LHCN-M2 (cell line): ENCODE measurements around the gene ACTN4. TPM values are rescaled to one million over a fixed set of nuclear protein-coding genes. Genes with fewer than 3 reads are reported as not detected.
"Not testable (repeated sequence)": the region's sequence is repeated elsewhere in the genome, so short reads cannot be mapped to it uniquely, and the experiment has no call there.

Experiments
- DNase-seq: peaks from one replicate; pipeline ENCODE4 v3.0.0-alpha.2; 2012; ENCODE audit warnings: low read depth
- total RNA-seq: library from RNA; depleted of rRNA; stranded (reverse); fragments of >200 nt; gene quantifications from 2 replicates; pipeline ENCODE4 v1.2.3, GENCODE V29; 2014

The ACTN4 gene
- total RNA-seq, 1 experiment from 2014 or later = 519 TPM

DNA sequence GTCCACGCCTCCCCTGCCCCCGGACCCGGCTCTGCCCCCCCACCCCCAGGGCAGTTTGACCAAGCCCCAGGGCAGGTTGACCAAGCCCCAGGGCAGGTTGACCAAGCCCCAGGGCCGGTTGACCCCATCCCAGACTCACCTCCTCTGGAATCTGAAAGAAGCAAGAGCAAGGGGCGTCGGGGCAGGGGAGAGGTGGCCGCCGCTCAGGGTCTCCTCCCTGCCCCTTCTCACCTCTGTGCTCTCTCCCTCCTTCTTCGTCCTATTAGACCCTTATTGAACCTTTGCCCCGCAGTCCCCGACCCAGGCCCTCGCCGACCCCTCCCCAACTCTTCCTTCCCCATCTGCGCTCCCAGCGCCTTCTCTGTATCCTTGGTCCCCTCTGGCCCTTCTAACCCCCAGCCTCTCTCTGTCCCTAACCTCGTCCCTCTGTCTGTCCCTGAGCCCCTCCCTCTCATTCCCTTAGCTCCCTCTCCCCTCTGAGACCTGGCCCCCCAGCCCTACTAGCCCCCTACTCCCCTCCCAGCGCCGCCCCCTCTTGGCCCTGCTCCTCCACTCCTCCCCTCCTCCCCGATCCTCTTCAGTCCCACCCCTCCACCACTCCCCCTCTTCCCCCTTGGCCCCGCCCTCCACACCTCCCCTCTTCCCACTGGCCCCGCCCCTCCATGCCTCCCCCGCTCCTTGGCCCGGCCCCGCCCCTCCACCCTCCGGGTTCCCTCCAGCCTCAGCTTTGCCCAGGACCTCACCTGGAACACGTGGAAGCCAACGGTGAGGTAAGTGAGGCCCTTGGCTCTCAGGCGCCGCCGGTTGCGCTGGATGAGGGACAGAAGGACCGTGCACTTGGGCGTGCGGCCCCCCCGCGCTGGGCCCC lies 89.2 kb downstream of the ACTN4 start:
- no peak for DNase-seq

DNA sequence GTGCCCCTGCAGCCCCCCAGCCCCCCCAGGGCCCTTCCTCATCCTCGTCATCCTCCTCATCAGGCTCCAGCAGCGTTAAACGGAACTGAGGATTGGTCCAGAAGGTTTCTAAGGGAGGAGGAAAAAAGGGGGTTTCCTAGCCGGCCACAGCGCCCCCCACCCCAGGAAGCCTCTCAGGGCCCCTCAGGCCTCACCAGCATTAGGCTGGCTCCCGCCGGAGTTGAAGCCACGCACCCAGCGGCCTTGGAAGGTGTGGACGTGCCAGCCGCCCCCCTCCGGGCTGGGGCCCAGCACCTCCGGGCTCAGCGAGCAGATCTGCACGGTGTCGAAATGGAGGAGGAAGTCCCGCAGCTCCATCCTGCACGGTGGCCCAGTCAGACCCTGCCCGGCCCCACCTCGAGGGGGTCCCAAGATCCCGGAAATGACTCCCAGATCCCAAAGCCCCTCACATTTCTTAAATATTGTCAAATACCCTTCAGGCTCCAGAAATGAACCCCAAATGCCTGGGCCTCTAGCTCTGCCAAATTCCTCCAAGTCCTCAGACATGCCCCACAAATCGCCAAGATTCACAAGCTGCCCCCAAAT lies 89.9 kb downstream of the ACTN4 start:
- DNase-seq = no peak

DNA sequence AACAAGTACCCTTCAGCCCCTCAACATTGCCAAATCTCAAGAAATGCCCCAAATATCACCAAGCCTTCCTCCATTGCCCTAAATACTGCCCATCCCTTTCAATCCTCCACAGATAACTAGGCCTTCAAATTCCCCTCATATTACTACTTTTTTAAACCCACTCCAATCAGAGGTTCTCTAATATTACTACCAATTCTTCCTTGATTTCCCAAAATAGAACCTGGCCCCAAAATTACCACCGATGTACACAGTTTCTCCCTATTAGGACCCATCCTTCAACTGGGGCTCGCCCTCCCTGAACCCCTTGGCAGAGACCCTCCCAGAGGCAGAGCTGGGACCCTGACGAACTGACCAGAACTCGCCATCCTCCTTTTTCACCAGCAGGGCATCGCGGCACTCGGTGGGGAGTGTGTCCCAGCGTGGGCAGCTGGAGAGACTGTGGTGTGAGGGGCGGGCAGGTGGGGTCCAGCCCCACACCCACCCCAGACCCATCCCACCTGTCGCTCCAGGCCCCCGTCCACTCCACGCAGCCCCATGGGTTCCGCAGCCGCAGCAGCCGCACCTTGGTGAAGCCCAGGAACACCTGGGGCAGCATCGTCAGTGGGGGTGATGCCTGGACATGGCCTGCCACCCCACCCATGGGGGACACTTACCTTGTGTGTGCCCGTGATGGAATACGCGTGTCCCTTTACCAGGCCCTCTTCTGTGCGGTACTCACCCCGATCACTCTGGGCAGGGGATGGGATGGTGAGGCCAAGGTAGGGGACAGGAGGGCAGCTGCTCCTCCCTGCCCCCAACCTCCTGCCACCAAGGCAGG lies 90.7 kb downstream of the ACTN4 start:
- DNase-seq = no peak

DNA sequence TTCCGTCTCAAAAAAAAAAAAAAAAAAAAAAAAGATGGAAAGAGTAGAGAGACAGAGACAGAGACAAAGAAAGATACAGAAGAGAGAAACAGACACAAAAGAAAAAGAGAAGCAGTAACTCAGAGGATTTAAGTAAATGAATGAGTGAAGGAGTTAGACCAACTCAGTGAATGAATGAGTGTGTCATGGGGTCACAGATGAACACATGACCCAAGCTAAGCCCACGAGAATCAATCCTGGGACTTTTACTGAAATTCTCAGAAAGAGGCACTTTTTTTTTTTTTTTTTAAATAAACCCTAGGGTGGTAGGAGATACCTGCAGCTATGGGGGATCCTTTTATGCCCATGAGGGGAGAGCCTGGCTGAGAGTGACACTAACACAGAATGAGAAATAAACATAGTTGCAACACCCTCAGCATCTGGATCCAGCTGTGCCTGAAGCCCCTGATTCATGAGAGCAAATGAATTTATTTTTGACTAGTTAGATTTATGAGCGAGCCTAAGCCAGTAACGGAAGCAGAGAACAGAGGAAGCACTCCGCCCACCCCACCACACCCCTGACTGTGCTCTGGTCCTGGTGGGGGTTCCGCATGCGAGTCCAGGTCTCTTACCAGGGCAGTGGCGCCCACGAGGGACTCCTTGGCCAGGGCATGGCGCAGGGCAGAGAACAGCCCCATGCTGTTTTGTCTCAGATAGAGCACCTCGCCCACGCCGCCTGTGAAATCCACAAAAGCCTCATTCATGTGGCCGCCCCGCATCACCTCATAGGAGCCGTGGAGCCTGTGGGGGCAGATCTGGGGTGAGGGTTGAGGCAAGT lies 92.2 kb downstream of the ACTN4 start:
- no peak for DNase-seq

DNA sequence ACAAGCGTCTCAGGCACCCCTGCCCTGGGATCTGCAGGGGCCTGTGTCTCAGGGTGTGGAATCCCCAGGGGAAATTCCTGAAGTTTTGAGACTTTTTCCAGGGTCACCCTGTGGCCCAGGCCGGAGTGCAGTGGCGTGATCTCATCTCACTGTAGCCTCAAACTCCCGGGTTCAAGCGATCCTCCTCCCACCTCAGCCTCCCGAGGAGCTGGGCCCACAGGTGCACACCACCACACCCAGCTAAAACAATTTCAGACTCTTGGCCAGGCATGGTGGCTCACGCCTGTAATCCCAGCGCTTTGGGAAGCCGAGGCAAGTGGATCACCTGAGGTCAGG lies 92.8 kb downstream of the ACTN4 start:
- no peak for DNase-seq

DNA sequence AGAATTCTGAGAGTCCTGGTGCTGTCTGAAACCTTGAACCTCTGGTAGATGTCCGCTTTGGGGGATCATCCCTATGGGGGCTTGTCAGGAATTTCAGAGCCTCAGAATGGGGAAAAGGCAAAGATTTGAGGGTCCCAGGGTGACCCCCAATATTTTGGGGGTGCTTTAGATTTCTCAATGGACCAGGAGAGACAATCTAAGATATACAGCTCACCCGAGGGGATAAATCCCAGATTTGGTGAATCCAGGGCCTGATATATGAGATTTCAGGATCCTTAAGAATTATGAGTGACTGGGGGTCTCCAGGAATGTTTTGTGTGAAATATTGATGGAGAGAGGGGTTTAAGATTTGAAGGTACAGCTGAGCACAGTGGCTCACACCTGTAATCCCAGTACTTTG lies 93.5 kb downstream of the ACTN4 start:
- no peak for DNase-seq

DNA sequence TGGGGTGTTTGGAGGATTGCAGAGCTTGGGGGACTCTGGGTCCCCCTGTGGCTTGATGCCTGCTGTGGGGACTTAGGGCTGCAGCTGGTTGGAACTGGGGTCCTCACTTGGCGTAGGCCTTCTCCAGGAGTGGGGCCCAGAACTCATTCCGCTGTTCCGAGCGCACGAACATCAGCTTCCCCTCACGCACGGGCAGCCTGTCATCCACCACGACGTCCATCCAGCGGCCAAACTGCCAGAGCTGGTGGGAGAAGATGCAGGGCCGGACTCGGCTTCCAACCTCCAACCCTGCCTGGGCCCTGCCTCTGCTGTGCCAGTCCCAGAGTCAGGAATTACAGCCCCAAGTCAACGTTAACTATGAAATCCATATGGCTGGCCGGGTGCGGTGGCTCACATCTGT lies 94.2 kb downstream of the ACTN4 start:
- DNase-seq = no peak

DNA sequence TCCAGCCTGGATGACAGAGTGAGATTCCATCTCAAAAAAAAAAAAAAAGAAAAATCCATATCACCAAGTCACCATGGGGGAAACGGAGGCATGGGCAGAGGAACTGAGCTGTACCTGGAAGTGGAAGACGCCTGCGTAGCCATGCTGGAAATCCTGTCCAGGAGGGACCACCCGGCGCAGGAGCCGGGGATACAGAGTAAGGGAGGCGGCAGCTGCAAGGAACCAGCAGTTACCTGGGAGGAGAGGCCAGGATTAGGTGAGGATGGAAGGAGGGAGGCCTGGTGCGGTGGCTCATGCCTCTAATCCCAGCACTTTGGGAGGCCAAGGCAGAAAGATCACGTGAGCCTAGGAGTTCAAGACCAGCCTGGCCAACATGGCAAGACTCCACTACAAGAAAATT lies 94.8 kb downstream of the ACTN4 start:
- DNase-seq = no peak

DNA sequence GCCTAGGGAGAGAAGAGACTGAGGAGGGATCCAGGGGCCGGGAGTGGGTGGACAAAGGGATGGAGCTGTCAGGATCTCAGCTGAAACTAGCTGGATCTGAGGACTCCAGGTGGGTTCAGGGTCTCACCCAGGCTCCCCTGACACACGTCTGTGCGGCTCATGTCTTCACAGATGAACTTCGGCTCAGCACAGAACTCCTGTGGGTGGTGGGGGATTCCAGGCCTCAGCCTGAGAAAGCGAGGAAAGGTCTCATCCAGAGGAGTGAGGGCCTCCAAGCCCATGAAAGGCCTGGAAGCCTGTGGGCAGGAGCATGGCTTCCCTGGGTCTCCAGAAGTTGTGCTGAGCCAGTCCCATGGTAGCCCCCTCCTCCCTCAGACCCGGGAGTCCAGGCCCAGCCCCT lies 95.5 kb downstream of the ACTN4 start:
- no peak for DNase-seq

DNA sequence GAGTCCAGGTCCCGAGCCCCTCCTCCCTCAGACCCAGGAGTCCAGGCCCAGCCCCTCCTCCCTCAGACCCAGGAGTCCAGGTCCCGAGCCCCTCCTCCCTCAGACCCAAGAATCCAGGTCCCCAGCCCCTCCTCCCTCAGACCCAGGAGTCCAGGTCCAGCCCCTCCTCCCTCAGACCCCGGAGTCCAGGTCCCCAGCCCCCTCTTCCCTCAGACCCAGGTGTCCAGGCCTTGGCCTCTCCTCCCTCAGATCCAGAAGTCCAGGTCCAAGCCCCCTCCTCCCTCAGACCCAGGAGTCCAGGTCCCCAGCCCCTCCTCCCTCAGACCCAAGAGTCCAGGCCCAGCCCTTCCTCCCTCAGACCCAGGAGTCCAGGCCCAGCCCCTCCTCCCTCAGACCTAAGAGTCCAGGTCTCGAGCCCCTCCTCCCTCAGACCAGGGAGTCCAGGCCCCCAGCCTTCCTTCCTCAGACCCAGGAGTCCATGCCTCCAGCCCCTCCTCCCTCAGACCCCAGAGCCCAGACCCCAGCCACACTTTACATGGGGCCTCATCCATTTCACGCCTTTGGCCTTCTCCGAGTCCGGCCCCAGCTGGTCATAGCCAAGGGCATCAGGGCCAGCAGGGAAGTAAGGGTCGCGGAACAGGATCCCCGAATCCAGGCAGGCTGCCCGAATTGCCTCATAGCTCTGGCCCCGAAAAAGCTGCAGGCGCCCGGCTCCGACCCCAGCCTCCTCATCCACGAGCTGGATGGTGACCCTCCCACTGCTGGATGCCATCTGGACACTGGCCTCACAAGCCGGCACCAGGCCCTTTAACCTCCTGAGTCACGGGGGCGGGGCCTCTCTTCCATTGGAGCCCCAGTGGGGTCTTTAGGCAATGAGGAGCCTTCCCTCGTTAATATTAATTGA lies 96.2 kb downstream of the ACTN4 start:
- no peak for DNase-seq

DNA sequence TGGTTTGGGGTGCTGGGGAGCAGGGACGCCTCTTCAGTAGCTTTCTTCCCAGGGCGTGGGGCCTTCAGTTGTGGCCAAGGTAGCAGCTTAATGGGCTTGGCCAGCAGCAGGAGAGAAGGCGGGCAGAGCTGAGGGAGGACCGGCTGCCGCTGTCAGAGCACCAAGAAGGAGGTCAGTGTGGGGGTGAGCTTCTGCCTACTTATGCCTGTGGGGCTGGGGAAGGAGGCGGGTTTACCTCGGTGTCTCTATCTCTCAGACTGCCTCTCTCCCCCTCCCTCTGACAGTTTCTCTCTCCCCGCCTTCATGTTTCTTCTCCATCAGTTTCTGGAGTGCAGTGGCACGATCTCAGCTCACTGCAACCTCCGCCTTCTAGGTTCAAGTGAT lies 96.8 kb downstream of the ACTN4 start, which contains the start of gene CAPN12:
Gene CAPN12, minus strand, starts transcription at position 177 of the 384 bp plus-strand sequence. CDS start 309 bp downstream, outside the sequence.
- no peak for DNase-seq

DNA sequence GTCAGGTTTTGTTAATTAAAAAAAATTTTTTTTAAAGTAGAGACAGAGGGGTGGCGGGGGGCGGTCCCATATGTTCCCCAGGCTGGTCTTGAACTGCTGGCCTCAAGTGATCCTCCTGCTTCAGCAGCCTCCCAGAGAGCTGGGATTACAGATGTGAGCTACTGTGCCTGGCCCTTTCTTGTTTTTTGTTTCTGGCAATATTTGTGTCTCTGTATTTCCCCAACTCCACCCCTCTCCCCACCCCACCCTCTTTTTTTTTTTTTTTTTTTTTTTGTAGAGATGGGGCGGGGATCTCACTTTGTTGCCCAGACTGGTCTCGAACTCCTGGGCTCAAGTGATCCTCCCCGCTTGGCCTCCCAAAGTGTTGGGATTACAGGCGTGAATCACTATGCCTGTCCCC lies 97.4 kb downstream of the ACTN4 start:
- no peak for DNase-seq

DNA sequence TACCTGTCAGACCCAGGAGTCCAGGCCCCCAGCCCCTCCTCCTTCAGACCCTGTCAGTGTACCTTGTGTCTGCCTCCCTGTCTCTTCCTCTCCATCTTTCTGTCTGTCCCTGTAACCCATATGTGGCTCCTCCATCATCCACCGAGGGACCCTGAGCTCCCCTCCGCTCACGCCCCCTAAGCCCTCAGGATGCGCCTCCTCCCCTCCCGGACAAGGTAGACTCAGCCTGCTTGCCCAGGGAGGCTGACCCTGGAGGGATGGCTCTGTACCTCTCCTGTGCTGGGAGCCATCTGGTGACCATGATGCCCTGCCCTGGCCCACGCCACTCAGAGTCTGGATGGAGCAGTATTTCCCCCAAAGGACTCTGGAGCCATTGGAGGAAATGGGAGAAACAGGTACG lies 97.9 kb downstream of the ACTN4 start:
- DNase-seq = no peak

DNA sequence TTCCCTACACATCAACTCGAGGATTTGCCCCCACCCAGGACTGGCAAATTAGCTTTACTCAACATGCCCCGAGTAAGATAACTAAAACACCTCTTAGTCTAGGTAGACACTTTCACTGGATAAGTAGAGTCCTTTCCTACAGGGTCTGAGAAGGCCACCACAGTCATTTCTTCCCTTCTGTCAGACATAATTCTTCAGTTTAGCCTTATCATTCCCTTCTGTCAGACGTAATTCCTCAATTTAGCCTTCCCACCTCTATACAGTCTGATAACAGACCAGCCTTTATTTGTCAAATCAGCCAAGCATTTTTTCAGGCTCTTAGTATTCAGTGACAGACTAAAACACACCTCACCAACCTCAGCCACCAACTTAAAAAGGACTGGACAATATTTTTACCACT lies 106.3 kb downstream of the ACTN4 start:
- DNase-seq = not testable (repeated sequence)

DNA sequence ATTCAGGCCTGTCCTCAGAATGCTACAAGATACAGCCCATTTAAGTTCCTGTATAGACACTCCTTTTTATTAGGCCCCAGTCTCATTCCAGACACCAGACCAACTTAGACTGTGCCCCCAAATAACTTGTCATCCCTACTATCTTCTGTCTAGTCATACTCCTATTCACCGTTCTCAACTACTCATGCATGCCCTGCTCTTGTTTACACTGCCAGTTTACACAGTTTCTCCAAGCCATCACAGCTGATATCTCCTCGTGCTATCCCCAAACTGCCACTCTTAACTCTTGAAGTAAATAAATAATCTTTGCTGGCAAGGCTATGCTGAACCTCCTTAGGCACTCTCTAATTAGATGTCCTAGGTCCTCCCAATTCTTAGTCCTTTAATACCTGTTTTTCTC lies 106.7 kb downstream of the ACTN4 start:
- DNase-seq = not testable (repeated sequence)

DNA sequence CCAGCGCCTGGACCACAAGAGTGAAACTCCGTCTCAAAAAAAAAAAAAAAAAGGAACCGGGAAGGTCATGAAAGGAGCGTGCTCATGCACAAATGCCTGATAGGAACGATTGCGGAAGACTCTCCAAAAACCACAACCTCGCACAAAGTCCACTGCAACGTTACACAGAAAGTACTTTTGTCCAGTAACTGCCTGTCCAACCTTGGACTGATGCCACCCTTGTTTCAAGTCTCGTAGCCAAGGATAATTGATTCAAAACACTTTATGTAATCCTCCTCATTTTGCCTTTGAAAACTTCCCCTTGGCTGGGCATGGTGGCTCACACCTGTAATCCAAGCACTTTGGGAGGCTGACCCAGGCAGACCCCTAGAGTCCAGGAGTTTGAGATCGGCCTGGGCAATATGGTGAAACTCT lies 112.1 kb downstream of the ACTN4 start:
- no peak for DNase-seq

DNA sequence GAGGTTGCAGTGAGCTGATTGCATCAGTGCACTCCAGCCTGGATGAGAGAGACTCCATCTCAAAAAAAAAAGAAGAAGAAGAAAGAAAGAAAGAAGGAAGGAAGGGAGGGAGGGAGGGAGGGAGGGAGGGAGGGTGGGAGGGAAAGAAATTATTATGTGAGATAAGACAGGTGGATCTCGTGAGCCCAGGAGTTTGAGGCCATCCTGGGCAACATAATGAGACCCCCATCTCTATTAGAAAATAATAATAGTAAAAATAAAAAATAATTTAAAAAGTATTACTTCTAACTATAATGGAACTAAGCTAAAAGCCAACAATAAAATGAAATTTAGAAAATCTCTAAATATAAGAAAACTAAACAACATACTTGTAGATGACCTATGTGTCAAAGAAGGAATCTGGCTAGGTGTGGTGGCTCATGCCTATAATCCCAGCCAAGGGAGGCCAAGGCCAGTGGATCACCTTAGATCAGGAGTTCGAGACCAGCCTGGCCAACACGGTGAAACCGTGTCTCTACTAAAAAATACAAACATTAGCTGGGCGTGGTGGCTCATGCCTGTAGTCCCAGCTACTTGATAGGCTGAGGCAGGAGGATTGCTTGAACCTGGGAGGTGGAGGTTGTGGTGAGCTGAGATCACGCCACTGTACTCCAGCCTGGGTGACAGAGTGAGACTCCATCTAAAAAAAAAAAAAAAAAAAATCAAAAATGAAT lies 113.5 kb downstream of the ACTN4 start:
- not testable (repeated sequence) for DNase-seq

DNA sequence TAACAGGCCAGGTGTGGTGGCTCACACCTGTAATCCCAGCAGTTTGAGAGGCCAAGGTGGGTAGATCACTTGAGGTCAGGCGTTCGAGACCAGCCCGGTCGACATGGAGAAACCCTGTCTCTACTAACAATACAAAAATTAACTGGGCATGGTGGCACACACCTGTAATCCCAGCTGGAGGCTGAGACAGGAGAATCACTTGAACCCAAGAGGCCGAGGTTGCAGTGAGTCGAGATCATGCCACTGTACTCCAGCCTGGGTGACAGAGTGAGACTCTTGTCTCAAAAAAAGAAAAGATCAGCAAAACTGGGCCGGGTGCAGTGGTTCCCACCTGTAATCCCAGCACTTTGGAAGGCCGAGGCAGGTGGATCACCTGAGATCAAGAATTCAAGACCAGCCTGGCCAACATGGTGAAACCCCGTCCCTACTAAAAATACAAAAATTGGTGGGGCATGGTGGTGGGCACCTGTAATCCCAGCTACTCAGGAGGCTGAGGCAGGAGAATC lies 114.5 kb downstream of the ACTN4 start:
- not testable (repeated sequence) for DNase-seq

DNA sequence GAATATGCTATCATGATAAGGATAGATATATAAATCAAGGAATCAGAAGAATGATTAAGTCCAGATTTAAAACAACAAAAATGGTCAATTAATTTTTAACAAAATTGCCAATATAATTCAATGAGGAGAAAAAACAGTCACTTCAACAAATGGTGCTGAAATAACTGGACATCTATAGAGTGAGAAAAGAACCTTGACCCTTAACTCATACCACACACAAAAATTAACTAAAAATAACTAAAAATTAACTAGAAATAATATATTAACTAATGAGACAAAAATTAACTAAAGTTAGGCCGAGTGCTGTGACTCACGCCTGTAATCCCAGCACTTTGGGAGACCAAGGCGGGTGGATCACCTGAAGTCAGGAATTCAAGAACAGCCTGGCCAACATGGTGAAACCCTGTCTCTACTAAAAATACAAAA lies 116.4 kb downstream of the ACTN4 start:
- no peak for DNase-seq

DNA sequence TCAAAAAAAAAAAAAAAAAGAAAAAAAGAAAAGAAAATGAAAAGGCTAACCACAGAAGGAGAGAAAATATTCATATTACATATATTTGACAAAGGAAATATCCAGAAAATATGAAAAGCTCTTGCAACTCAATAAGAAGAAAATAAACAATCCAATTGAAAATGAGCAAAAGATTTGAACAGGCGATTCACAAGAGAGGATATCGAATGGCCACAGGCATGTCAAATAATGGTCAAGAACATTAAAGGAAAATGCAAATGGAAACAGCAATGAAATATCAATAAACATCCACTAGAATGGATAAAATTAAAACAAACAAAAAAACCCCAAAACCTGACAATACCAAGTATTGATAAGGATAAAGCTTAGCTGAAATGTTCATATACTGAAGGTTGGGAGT lies 117.8 kb downstream of the ACTN4 start:
- no peak for DNase-seq
